Keratinocyte (primary cell): ENCODE results near the gene ALOX15. TPM values are rescaled to one million over a fixed set of nuclear protein-coding genes. Genes with fewer than 3 reads are reported as not detected.

ENCODE experiments used
- DNase-seq: peaks from one replicate; pipeline ENCODE4 v3.0.0-alpha.2; 2011; ENCODE audit warnings: low read depth, missing footprints, low spot score
- FAIRE-seq: peaks from 2 replicates; lab custom pipeline; 2011; peaks lifted over from hg19 to GRCh38; lab: Jason Lieb, UNC
- H2AFZ ChIP-seq: 2 replicates; pipeline ENCODE4 v1.6.0; 2012; ENCODE audit warnings: low read length, control low read depth, inconsistent platforms; ENCODE audit not compliant: control insufficient read depth
- H3K27ac ChIP-seq: 2 replicates; pipeline ENCODE4 v1.5.1; 2011; ENCODE audit warnings: low read length; ENCODE audit not compliant: control insufficient read depth, insufficient read depth
- H3K27me3 ChIP-seq: 3 replicates; pipeline ENCODE4 v1.6.0; 2011; ENCODE audit warnings: low read length; ENCODE audit not compliant: control insufficient read depth, insufficient read depth; ENCODE audit errors: extremely low read depth
- H3K36me3 ChIP-seq, 2 experiments: 2 replicates in 1 of 2; 3 replicates in 1 of 2; pipeline ENCODE4 v1.5.1; 2011; ENCODE audit warnings: low read length in 2 of 2, mild to moderate bottlenecking in 1 of 2; ENCODE audit not compliant: control insufficient read depth in 2 of 2, insufficient read depth in 2 of 2; ENCODE audit errors: extremely low read depth in 1 of 2
- H3K4me1 ChIP-seq: 3 replicates; pipeline ENCODE4 v1.5.1; 2011; ENCODE audit warnings: low read length; ENCODE audit not compliant: control insufficient read depth, insufficient read depth; ENCODE audit errors: extremely low read depth
- H3K4me2 ChIP-seq: 3 replicates; pipeline ENCODE4 v1.6.0; 2011; ENCODE audit warnings: low read depth, low read length; ENCODE audit not compliant: control insufficient read depth, insufficient read depth; ENCODE audit errors: extremely low read depth
- H3K4me3 ChIP-seq, 3 experiments: fragments of 200-600 bp in 1 of 3; sonication (generic) in 1 of 3; 2 replicates in 2 of 3; 3 replicates in 1 of 3; pipeline ENCODE4 v1.5.1; 2011 to 2016; ENCODE audit warnings: low read length in 3 of 3, mild to moderate bottlenecking in 3 of 3, control low read depth in 2 of 3, inconsistent platforms in 1 of 3, low read depth in 1 of 3, mixed read lengths in 1 of 3, mixed run types in 1 of 3, moderate library complexity in 1 of 3; ENCODE audit not compliant: control insufficient read depth in 2 of 3, insufficient read depth in 2 of 3; ENCODE audit errors: extremely low read depth in 1 of 3
- H3K79me2 ChIP-seq: 2 replicates; pipeline ENCODE4 v1.6.0; 2012; ENCODE audit warnings: low read length; ENCODE audit not compliant: control insufficient read depth, insufficient read depth
- H3K9ac ChIP-seq: 3 replicates; pipeline ENCODE4 v1.6.0; 2011; ENCODE audit warnings: low read length; ENCODE audit not compliant: control insufficient read depth, insufficient read depth; ENCODE audit errors: extremely low read depth
- H3K9me1 ChIP-seq: 3 replicates; pipeline ENCODE4 v1.6.0; 2011; ENCODE audit warnings: low read length; ENCODE audit not compliant: control insufficient read depth, insufficient read depth; ENCODE audit errors: extremely low read depth
- H3K9me3 ChIP-seq: 2 replicates; pipeline ENCODE4 v1.5.1; 2012; ENCODE audit warnings: low read depth, low read length; ENCODE audit not compliant: control insufficient read depth
- H4K20me1 ChIP-seq: 3 replicates; pipeline ENCODE4 v1.6.0; 2011; ENCODE audit warnings: low read length; ENCODE audit not compliant: control insufficient read depth, insufficient read depth; ENCODE audit errors: extremely low read depth
- CTCF ChIP-seq, 3 experiments: IDR thresholded peaks in 1 of 3; conservative IDR thresholded peaks in 1 of 3; optimal IDR thresholded peaks in 1 of 3; 2 replicates in 2 of 3; 3 replicates in 1 of 3; pipeline versions ENCODE3 to v1.5.1; 2011; ENCODE audit warnings: low read length in 3 of 3, mild to moderate bottlenecking in 3 of 3, moderate library complexity in 2 of 3, control low read depth in 1 of 3, inconsistent platforms in 1 of 3; ENCODE audit not compliant: insufficient read depth in 2 of 3; ENCODE audit errors: extremely low read depth in 1 of 3
- EZH2 ChIP-seq: IDR thresholded peaks from one replicate; pipeline ENCODE4 v1.6.1; 2012; ENCODE audit warnings: inconsistent platforms, mild to moderate bottlenecking, low read length, moderate library complexity
- dilution Hi-C: fragments of 300-500 bp; cut with MboI; formaldehyde crosslinking; loops from one replicate; pipeline ENCODE4 v1.7.0; 2020; ENCODE audit warnings: low sequenced_read_pairs; ENCODE audit not compliant: extremely low pct_ligation_motif_present
- polyA plus RNA-seq, 5 experiments: library from polyadenylated mRNA; depleted of rRNA in 3 of 5; stranded (reverse) in 3 of 5; stranded (forward) in 1 of 5; unstranded in 1 of 5; fragments of >200 nt; gene quantifications; 1 replicate in 1 of 5; 2 replicates in 3 of 5; 3 replicates in 1 of 5; pipeline versions ENCODE4 v1.2.1 to v1.2.3, GENCODE V29; 2011 to 2012; ENCODE audit warnings: missing spikeins in 2 of 5, low read depth in 1 of 5, low replicate concordance in 1 of 5

Gene ALOX15
- polyA plus RNA-seq, 1 donor (not counting 4 experiments of a cell fraction or from before 2014, with no cell fraction given) = 0.04 TPM

- dilution Hi-C loops = no loop called here
- FAIRE-seq (no peak), DNase-seq (no peak)
- no peaks in the 10 kb centered on the region for H3K79me2 ChIP-seq
- no peaks in the 10 kb centered on the region for H3K4me1 ChIP-seq
- TF ChIP-seq EZH2 = no peak
- no peak for TF ChIP-seq CTCF (optimal IDR thresholded peaks at IDR 0.05 in 1 of 3, IDR thresholded peaks at IDR 0.05 in 1 of 3, conservative IDR thresholded peaks at IDR 0.05 in 1 of 3; ENCODE audit: extremely low read depth in 1 of 3, insufficient read depth in 2 of 3, low read length in 3 of 3)
- no peak overlapping the region for H3K4me2 ChIP-seq
- peaks cover 83% of the 10 kb centered on the region for H3K27me3 ChIP-seq
- H3K9me3 ChIP-seq = no peaks in the 10 kb centered on the region
- H3K27ac ChIP-seq = no peak overlapping the region
- no peak overlapping the region for H3K4me3 ChIP-seq
- H3K9me1 ChIP-seq = no peaks in the 10 kb centered on the region
- H2AFZ ChIP-seq = no peak overlapping the region
- no peaks in the 10 kb centered on the region for H4K20me1 ChIP-seq
- no peaks in the 10 kb centered on the region for H3K36me3 ChIP-seq
- H3K9ac ChIP-seq = no peak overlapping the region
Observed at GRCh38 chr17:4586043-4586442, 55.4 kb downstream of the ALOX15 start.

GRCh38 chr17:4585638-4585994 is 55.9 kb downstream of the ALOX15 start:
- Histone ChIP-seq H3K4me3 (no peak overlapping the region), H3K4me2 (no peak overlapping the region), H3K79me2 (no peaks in the 10 kb centered on the region), H3K9me3 (no peaks in the 10 kb centered on the region), H3K36me3 (no peaks in the 10 kb centered on the region), H3K27ac (no peak overlapping the region), H2AFZ (no peak overlapping the region), H3K9me1 (no peaks in the 10 kb centered on the region), H3K4me1 (no peaks in the 10 kb centered on the region), H3K27me3 (peaks cover 79% of the 10 kb centered on the region), H3K9ac (no peak overlapping the region), H4K20me1 (no peaks in the 10 kb centered on the region)
- no peak for DNase-seq
- no peak for FAIRE-seq
- no peak for TF ChIP-seq EZH2
- no peak for TF ChIP-seq CTCF (optimal IDR thresholded peaks at IDR 0.05 in 1 of 3, IDR thresholded peaks at IDR 0.05 in 1 of 3, conservative IDR thresholded peaks at IDR 0.05 in 1 of 3; ENCODE audit: extremely low read depth in 1 of 3, insufficient read depth in 2 of 3, low read length in 3 of 3)
- dilution Hi-C loops = no loop called here
